GM23338 (cell line): ENCODE data around the gene ANKLE2. TPM values are rescaled to one million over a fixed set of nuclear protein-coding genes. Genes with fewer than 3 reads are reported as not detected.

Experiments used
- ATAC-seq: fragments of 200-7000 bp; cut with Tn5 transposase; 3 replicates; pipeline ENCODE4 v1.9.1; 2020
- DNase-seq: peaks from one replicate; pipeline ENCODE4 v3.0.0-alpha.2; 2015; ENCODE audit warnings: low spot score
- H2AFZ ChIP-seq: fragments of 200-600 bp; sonication (generic); 2 replicates; pipeline ENCODE4 v1.8.0; 2016; ENCODE audit warnings: antibody characterized with exemption, mild to moderate bottlenecking, moderate library complexity
- H3F3A ChIP-seq: fragments of 200-600 bp; sonication (generic); replicated peaks from 2 replicates; pipeline ENCODE4 v1.8.0; 2017; ENCODE audit warnings: antibody characterized with exemption, mixed run types, low read depth
- H3K27ac ChIP-seq: fragments of 200-600 bp; sonication (generic); 2 replicates; pipeline ENCODE4 v1.6.1; 2016; ENCODE audit warnings: low read depth
- H3K27me3 ChIP-seq: fragments of 200-600 bp; sonication (generic); 2 replicates; pipeline ENCODE4 v1.8.0; 2016; ENCODE audit warnings: mild to moderate bottlenecking, mixed run types, moderate library complexity; ENCODE audit not compliant: insufficient read depth
- H3K36me3 ChIP-seq: fragments of 200-600 bp; sonication (generic); 2 replicates; pipeline ENCODE4 v1.8.0; 2016; ENCODE audit warnings: mild to moderate bottlenecking; ENCODE audit not compliant: insufficient read depth
- H3K4me1 ChIP-seq: fragments of 200-600 bp; sonication (generic); 2 replicates; pipeline ENCODE4 v1.8.0; 2016; ENCODE audit warnings: mild to moderate bottlenecking, moderate library complexity; ENCODE audit not compliant: insufficient read depth
- H3K4me2 ChIP-seq: fragments of 200-600 bp; sonication (generic); 2 replicates; pipeline ENCODE4 v1.7.1; 2017; ENCODE audit warnings: mixed run types
- H3K4me3 ChIP-seq: fragments of 200-600 bp; sonication (generic); 2 replicates; pipeline ENCODE4 v1.6.1; 2016; ENCODE audit warnings: mixed run types
- H3K79me2 ChIP-seq: fragments of 200-600 bp; sonication (generic); replicated peaks from 2 replicates; pipeline ENCODE4 v1.8.0; 2017; ENCODE audit warnings: mild to moderate bottlenecking; ENCODE audit not compliant: insufficient read depth
- H3K9me2 ChIP-seq: fragments of 200-600 bp; sonication (generic); 2 replicates; pipeline ENCODE4 v1.8.0; 2017; ENCODE audit not compliant: insufficient read depth
- H4K20me1 ChIP-seq: fragments of 200-600 bp; sonication (generic); replicated peaks from 2 replicates; pipeline ENCODE4 v1.8.0; 2017; ENCODE audit warnings: mild to moderate bottlenecking; ENCODE audit not compliant: insufficient read depth
- H3K27ac Mint-ChIP-seq: 2 replicates; pipeline ENCODE4 v1.8.0; 2020; ENCODE audit warnings: inconsistent platforms, mild to moderate bottlenecking, moderate library complexity, mixed read lengths
- H3K27me3 Mint-ChIP-seq: 3 replicates; pipeline ENCODE4 v1.8.0; 2022; ENCODE audit warnings: low read depth, mild to moderate bottlenecking, moderate library complexity, mixed read lengths, inconsistent platforms; ENCODE audit not compliant: insufficient read depth, poor library complexity
- H3K36me3 Mint-ChIP-seq: 3 replicates; pipeline ENCODE4 v1.8.0; 2021; ENCODE audit warnings: low read depth, mild to moderate bottlenecking, inconsistent platforms, moderate library complexity, mixed read lengths
- H3K4me1 Mint-ChIP-seq: 3 replicates; pipeline ENCODE4 v1.8.0; 2020; ENCODE audit warnings: mild to moderate bottlenecking, inconsistent platforms, mixed read lengths
- H3K4me3 Mint-ChIP-seq: 3 replicates; pipeline ENCODE4 v1.8.0; 2021; ENCODE audit warnings: moderate library complexity, mild to moderate bottlenecking, inconsistent platforms, mixed read lengths
- H3K9me3 Mint-ChIP-seq: 3 replicates; pipeline ENCODE4 v1.8.0; 2020; ENCODE audit warnings: moderate library complexity, mild to moderate bottlenecking, inconsistent platforms, mixed read lengths
- CREB1 ChIP-seq: fragments of 250-450 bp; sonication (Bioruptor Pico); IDR thresholded peaks from 2 replicates; pipeline ENCODE4 v1.5.0; 2020; ENCODE audit warnings: low read depth, mild to moderate bottlenecking, moderate library complexity
- JUNB ChIP-seq: IDR thresholded peaks from one replicate; pipeline ENCODE4 v1.6.1; 2016; ENCODE audit warnings: antibody characterized with exemption; ENCODE audit not compliant: unreplicated experiment
- REST ChIP-seq: IDR thresholded peaks from one replicate; pipeline ENCODE4 v1.6.1; 2018; ENCODE audit warnings: antibody characterized with exemption; ENCODE audit not compliant: unreplicated experiment
- ZNF114 ChIP-seq: fragments of 250-450 bp; sonication (Bioruptor Pico); IDR thresholded peaks from 2 replicates; pipeline ENCODE4 v1.5.0; 2020; ENCODE audit warnings: mild to moderate bottlenecking, moderate library complexity
- ZNF331 ChIP-seq: fragments of 250-450 bp; sonication (Bioruptor Pico); IDR thresholded peaks from 2 replicates; pipeline ENCODE4 v1.5.0; 2020; ENCODE audit warnings: low read depth, mild to moderate bottlenecking, moderate library complexity
- ZNF462 ChIP-seq: fragments of 250-450 bp; sonication (Bioruptor Pico); IDR thresholded peaks from 2 replicates; pipeline ENCODE4 v1.5.0; 2020; ENCODE audit warnings: mild to moderate bottlenecking, moderate library complexity
- polyA plus RNA-seq: library from polyadenylated mRNA; unstranded; fragments of >200 nt; fragmentation: Nextera tagmentation; extraction: Ambion mirVana; gene quantifications from 2 replicates; pipeline ENCODE4 v1.2.1, GENCODE V29; 2016
- total RNA-seq: library from RNA; depleted of rRNA; stranded (reverse); fragments of >200 nt; shearing (Covaris generic); gene quantifications from 2 replicates; pipeline ENCODE4 v1.2.3, GENCODE V29; 2014

The ANKLE2 gene
- total and polyA plus RNA-seq, 2 experiments from 2014 or later: 27.2 to 63.7 TPM

GRCh38 chr12:132716356-132716755 lies 45.3 kb downstream of the ANKLE2 start (continued):
- TF ChIP-seq ZNF462 (CRISPR knock-in tag) (no peak), CREB1 (CRISPR knock-in tag) (no peak)

DNA sequence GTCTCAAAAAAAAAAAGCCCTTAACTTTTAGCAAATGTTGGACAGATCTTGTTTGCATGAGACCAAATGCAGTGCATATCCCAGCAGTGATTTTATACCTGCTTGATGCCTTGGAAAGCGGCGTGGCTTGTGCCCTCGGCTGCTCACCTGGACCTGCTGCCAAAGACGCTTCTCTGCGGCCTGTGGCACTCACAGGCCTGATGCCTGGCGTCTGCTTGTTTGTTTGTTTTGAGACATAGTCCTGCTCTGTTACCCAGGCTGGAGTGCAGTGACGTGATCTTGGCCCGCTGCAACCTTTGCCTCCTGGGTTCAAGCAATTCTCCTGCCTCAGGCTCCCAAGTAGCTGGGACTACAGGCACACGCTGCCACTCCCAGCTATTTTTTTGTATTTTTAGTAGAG lies 45.8 kb downstream of the ANKLE2 start:
- Mint-ChIP-seq H3K4me1 (no peaks in the 10 kb centered on the region), H3K9me3 (no peaks in the 10 kb centered on the region; the same call in 2 of the 3 replicates), H3K27me3 (peaks cover 15% of the 10 kb centered on the region), H3K4me3 (no peak overlapping the region), H3K36me3 (peaks cover 62% of the 10 kb centered on the region), H3K27ac (no peak overlapping the region)
- no peak for ATAC-seq
- no peak for DNase-seq
- Histone ChIP-seq H3K9me2 (no peaks in the 10 kb centered on the region), H3K79me2 (peaks cover 40% of the 10 kb centered on the region), H3K27ac (no peak overlapping the region), H3K4me2 (no peak overlapping the region), H3K4me3 (no peak overlapping the region), H4K20me1 (peaks cover 24% of the 10 kb centered on the region), H3K36me3 (peaks cover 7% of the 10 kb centered on the region; the same call in 1 of the 2 replicates), H2AFZ (no peak overlapping the region), H3F3A (peaks cover 25% of the 10 kb centered on the region), H3K4me1 (peaks cover 4% of the 10 kb centered on the region; the same call in 1 of the 2 replicates), H3K27me3 (no peaks in the 10 kb centered on the region)
- TF ChIP-seq REST (no peak), ZNF462 (CRISPR knock-in tag) (no peak), ZNF114 (CRISPR knock-in tag) (no peak), ZNF331 (CRISPR knock-in tag) (no peak), JUNB (no peak)
